NCI-H748 treated with DMSO at 0.1 percent for 48 hours (cell line): ENCODE measurements around the gene INPP4B.

ENCODE experiments used
- DNase-seq: peaks from one replicate; lab custom pipeline; 2025; lab: John Stamatoyannopoulos, UW

Gene INPP4B

GRCh38 chr4:142574306-142574705 lies 271.8 kb downstream of the INPP4B start:
- DNase-seq: no peak

GRCh38 chr4:142572071-142572470 lies 274.0 kb downstream of the INPP4B start:
- no peak for DNase-seq

DNA sequence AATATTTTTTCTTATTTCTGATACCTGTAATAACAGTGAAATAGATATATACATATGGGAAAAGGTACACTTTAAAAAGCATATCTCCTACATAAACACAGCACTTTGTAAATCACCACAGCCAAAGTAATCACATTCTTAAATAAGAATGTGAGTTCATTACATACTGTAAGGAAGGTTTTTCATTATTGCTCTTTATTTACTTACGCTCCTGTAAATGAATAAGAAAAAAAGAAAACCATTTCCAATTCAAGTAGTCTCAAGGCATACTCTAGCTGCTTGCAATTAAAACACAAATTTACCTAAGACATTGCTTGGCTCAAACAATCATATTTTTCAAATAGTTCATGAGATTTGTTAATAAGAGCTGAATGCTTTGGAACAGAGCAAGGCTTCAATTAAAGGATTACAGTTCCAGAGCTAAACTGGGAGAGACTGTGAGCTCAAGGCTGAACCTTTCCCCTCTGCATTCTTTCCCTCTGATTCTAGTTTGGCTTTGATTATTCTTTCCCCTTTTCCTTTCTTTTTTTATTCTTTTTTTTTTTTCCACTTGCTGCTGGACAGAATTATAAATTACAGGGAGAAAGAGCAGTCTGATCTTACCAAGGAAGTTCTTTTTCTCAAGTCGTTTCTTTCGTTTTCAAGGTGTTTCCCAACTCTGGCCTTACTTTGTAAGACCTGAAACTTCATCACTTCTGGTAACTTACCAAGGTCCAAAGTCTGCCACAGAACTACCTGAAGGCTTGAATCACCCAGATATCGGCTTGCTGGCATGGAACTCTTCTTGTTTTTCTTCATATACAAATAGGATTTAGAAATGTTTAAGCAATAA lies 278.3 kb downstream of the INPP4B start:
- DNase-seq: no peak

- no peak for DNase-seq
Observed at GRCh38 chr4:142567199-142567598, 278.9 kb downstream of the INPP4B start.

- DNase-seq: no peak
Observed at GRCh38 chr4:142566777-142567176, 279.3 kb downstream of the INPP4B start.

GRCh38 chr4:142566243-142566642 lies 279.9 kb downstream of the INPP4B start:
- DNase-seq: no peak

- DNase-seq: no peak
Observed at GRCh38 chr4:142565771-142566170, 280.3 kb downstream of the INPP4B start.

GRCh38 chr4:142563682-142564291 lies 282.3 kb downstream of the INPP4B start:
- DNase-seq: no peak

GRCh38 chr4:142559986-142560385 lies 286.1 kb downstream of the INPP4B start:
- DNase-seq: no peak

DNA sequence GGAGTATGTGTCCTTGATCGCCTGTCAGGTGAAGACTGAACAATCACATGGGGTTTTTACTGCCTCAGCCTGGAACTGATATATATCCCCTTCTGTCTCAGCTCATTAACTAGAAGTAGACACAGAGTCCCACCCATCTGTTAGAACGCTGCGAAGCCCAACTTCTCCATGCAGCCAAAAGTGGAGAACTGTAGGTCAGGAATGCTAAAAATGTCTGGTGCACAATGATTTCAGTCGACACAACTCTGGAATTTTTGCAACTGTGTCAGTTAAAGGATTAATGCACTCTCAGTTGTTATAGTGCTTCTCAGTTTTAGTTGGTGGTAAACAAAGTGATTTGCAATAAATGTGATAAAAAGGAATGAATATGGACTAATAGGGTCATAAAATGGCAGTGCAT lies 287.2 kb downstream of the INPP4B start:
- DNase-seq: no peak

GRCh38 chr4:142557239-142557801 lies 288.8 kb downstream of the INPP4B start:
- no peak for DNase-seq

- no peak for DNase-seq
Observed at GRCh38 chr4:142556570-142557238, 289.4 kb downstream of the INPP4B start.

DNA sequence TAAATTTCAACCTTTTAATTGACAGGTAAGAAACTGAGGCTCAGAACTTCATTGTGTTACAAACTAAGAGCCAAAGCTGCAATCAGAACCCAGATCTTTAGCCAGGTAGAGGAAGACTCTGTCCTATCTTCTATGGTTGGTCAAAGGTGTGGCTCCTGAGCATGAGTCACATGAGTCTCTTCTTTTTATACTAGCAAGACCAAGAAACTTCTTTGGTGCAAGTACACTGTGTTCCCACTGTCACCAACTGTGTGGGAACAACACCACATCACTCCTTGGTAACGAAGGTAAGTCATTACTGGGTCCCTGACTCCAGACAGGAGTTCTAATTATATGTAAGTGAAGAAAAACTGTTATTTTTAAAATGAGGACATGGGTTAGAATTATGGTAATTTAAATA lies 290.1 kb downstream of the INPP4B start:
- no peak for DNase-seq

DNA sequence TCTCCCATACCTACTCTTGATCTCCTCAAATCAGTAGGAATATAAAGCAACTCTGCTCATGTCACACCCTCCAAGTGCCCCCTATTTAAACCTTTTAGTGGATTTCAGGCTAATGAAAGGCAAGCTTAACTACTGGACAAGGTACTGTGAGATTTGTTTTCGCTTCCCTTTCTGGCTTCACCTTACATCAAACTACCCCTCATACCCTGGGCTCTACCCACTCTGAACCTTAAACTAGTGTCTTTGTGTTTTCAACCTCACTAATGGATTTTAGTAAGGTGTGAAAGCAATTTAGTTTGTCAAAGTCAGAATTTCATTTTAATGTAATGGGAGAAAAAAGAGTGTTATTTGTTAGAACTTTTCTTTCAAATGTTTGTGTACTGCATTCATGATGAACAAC lies 291.7 kb downstream of the INPP4B start:
- DNase-seq: no peak

GRCh38 chr4:142551517-142552305 lies 294.4 kb downstream of the INPP4B start:
- no peak for DNase-seq

DNA sequence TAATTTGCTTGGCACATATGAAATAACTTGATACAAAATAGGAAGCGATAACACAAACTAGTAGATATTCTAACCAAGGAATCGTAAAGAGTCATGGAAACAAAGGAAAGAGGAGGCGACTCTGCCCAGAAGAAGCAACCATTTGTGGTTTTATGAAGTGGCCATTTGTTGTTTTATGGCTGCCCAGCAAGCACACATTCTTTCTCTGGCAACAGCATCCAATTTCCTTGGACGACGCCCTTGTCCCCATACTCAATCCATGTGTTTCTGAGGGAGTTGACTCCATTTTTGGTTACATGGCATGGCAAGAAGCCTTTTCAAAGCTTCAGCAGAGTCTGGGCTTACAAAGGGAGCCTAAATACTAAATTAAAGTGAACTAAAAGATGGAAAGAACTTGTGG lies 295.1 kb downstream of the INPP4B start:
- peak; percentile 32 for DNase-seq

DNA sequence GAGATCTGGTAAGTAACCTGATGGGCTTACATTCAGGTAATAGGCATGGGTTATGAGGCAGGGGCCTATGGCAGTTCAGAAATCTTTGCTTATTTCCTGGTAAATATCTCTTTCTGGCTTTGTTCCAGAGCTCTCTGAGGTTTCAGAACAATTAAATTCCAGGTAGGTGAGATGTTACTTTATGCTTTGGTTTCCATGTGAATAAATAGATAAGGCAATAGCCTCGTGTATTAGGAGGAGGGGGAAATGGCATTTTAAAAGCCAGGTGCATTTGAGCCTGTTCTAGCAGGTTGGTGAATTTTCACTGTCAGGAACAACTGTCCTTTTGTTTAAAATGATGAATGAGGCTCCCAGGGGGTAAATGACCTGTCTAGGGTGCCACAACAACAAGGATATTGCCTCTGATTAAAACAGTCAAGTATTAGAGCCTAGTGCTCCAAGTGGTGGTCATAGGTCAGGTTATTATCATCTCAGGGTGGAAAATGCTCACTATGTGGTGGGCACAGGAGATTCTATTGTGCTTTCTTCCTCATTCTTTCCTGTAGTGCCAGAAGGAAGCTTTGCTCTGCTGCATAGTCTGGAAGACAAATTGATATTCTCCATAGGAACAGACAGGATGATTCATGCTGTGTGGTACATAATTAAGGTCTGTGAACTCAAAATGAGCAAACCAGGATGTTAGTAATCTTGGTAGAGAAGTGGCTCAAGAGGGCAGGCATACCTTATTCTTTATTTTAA lies 296.2 kb downstream of the INPP4B start:
- DNase-seq: peak; percentile 99

- no peak for DNase-seq
Observed at GRCh38 chr4:142549248-142549647, 296.9 kb downstream of the INPP4B start.

DNA sequence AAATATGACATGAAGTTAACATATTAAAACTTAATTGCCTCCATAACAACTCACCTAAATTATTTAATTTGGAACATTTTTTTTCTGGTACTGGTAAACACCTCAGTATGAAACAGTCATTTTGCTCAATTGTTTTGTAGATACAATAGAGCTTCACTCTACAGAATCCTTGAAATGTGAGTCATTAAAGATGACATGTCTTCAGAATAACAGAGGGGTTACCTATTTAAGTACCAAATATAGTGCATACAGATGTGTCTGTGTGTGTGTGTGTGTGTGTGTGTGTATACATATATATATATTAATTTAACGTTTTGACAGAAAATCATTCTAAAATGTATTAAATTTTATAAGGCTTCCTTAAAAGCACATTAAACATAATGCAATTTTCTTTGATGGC lies 297.6 kb downstream of the INPP4B start:
- DNase-seq: no peak

DNA sequence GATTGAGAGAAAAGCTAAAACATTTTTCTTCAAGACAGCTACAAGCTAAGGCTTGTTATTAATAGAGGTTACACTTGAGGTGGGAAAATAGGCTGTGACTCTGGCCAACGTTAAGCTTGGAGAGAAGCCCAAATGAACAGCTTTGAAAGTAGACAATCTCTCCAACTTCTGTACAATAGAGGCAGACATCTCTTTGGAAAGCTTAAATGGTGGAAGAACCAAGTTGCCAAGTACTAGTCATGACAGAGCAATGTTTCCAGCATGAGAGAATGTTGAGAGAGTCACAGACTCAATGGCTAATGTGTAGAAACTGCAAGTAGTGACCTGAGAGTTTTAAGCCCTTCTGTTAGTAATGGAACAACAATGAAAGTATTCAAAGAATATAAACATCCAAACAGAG lies 298.1 kb downstream of the INPP4B start:
- no peak for DNase-seq

DNA sequence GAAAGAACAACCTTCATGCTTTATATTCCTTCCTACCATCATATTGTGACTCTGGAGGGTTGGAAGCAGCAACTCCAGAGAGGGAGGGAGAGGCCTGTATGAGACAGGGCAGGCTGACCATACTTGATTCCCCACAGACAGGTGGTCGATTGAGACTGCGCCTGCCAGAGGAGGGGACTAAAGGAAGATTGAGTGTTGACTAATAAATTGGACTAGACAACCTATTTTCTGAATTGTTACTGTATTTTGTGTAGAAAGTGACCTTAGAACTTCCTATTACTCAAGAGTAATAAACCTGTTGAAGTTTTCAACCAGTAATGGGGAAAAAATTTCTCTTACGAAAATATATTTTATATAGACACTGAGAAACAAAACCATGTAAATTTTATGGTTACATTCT lies 301.5 kb downstream of the INPP4B start:
- no peak for DNase-seq
